ENCODE measurements around the gene TIMM8B.
"Not testable (repeated sequence)": the region's sequence is repeated elsewhere in the genome, so short reads cannot be mapped to it uniquely, and the experiment has no call there.

TIMM8B gene, protein sequence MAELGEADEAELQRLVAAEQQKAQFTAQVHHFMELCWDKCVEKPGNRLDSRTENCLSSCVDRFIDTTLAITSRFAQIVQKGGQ

DNA sequence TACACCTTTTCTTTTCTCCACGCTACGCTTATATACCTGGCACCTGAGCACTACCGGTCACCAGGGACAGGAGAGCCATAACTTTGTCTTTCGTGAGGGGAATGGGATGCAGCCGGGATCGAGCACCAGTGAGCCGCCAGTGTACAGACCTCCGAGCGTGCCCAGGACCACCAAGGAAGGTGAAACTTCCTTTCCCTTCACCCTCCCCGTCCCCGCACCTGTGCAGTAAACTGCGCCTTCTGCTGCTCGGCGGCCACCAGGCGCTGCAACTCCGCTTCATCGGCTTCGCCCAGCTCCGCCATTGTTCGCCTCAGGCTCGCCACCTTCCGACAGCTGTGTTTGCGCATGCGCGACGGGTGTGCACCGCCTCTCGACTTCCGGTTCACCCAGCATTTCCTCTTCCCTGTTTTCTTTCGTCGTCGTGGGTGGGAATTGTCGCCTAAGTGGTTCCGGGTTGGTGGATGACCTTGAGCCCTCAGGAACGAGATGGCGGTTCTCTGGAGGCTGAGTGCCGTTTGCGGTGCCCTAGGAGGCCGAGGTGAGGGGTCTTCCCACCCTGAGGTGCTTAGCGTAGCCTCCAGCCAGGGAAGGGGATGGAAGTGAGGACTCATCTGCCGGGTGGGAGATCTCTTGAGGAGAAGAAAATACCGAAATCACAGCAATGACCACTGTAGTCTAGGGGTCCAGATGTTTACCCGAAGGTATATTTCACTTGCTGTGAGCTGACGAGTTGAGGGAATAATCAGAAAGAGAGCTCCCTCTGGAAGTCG is at the start of gene TIMM8B, which contains the start of gene SDHD:
Gene TIMM8B (minus strand): TSS at position 335 of the 770 bp plus-strand sequence. CDS start 33 bp downstream, at position 302.
Gene SDHD (plus strand): TSS at position 452 of the 770 bp plus-strand sequence. CDS start 35 bp downstream, at position 487.
- DNase-seq = peak; percentile 59 to 97 (median 93)

GRCh38 chr11:112134473-112134872 is 47.9 kb upstream of the TIMM8B start:
- no peak for DNase-seq

- DNase-seq = no peak
These were observed 46.2 kb upstream of the TIMM8B start for GRCh38 chr11:112132737-112133136.

DNA sequence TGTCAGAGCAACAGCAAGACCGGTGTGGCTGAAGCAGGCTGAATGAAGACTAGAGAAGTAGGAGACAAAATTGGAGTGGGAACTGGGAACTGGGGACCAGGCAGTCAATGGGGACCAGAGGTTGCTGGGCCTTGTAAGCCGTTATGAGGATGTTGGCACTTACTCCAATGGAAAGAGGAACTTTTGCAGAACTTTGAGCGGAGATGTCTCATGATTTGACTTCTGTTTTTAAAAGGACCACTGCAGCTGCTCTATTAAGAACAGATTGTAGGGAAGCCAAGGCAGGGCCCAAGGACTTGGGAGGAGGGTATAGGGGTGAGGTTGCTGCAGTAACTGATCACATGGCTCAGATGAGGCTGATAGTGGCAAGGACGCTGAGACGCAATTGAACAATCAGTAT is 43.1 kb upstream of the TIMM8B start:
- peak in 12 of 58 donors; percentile 5 to 58 (median 13) for DNase-seq

GRCh38 chr11:112128483-112129121 is 42.0 kb upstream of the TIMM8B start:
- peak in 22 of 58 donors; percentile 4 to 71 (median 20) for DNase-seq

DNA sequence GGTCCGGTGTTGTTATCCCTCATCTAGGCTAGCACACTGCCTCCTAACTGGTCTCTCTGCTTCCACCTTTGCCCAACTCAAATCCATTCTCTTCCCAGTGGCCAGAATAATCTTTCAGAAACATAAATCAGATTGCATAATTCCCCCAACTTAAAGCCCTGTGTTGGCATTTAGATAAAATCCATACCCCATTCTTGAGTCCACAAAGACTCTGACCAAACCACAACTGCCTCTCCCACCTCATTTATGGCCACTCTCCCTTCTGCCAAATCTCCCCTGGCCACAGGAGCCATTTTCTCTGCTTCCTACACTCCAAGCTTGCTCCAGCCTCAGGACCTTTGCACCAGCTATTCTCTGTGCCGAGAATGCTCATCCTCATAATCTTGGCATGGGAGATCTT is 40.5 kb upstream of the TIMM8B start:
- DNase-seq = no peak

GRCh38 chr11:112123129-112123528 is 36.6 kb upstream of the TIMM8B start:
- no peak for DNase-seq

DNA sequence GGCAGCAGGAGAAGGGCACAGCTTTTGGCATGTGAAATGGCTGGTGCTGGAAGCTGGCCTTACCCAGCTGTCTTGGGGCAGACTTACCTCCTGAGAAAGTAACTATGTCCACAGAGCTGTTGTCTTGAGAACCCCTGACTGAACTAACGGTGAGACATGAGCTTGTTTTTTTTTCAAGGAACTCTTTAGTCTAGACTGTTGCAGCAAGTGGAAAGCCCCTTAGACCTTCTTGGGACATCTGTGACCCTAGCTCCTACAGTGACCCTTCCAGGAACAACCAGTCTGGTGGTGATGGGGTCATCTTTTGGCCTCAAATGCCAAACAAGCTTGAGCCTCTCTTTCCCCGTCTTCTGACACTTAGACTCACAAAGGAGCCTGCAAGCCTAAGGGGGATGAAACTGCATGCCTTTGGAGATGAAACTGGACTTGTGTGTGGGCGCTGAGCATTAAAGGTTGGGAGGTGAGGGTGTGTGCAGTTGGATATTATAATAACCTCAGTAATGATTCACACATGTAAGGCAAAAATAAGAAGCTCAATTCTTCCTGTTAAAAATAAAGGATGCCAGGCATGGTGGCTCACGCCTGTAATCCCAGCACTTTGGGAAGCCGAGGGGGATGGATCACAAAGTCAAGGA is 35.5 kb upstream of the TIMM8B start:
- no peak for DNase-seq

GRCh38 chr11:112118176-112118575 is 31.6 kb upstream of the TIMM8B start:
- DNase-seq = no peak

GRCh38 chr11:112115386-112115785 is 28.8 kb upstream of the TIMM8B start:
- no peak for DNase-seq

- DNase-seq = no peak
These were observed 27.9 kb upstream of the TIMM8B start for GRCh38 chr11:112114460-112114859.

- DNase-seq = peak in 2 of 58 donors; percentile 3 to 56
These were observed 27.2 kb upstream of the TIMM8B start for GRCh38 chr11:112113539-112114457.

DNA sequence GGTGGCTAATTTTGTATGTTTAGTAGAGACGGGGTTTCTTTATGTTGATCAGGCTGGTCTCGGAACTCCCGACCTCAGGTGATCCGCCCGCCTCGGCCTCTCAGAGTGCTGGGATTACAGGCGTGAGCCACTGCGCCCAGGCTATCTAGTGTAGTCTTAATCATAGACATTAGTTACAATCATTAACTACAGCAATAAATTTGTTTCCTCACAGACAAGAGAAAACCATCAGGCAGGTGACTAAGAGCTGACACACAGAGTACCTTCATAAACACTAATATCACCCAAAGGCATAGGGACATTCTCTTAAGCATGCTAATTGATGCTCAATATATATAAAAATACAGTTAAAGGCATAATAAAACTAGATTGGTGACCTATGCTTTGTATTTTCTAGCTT is 19.5 kb upstream of the TIMM8B start:
- DNase-seq = no peak

- DNase-seq = no peak
These were observed 16.9 kb upstream of the TIMM8B start for GRCh38 chr11:112103446-112103845.

- DNase-seq = no peak
These were observed 13.9 kb upstream of the TIMM8B start for GRCh38 chr11:112100462-112100861.

DNA sequence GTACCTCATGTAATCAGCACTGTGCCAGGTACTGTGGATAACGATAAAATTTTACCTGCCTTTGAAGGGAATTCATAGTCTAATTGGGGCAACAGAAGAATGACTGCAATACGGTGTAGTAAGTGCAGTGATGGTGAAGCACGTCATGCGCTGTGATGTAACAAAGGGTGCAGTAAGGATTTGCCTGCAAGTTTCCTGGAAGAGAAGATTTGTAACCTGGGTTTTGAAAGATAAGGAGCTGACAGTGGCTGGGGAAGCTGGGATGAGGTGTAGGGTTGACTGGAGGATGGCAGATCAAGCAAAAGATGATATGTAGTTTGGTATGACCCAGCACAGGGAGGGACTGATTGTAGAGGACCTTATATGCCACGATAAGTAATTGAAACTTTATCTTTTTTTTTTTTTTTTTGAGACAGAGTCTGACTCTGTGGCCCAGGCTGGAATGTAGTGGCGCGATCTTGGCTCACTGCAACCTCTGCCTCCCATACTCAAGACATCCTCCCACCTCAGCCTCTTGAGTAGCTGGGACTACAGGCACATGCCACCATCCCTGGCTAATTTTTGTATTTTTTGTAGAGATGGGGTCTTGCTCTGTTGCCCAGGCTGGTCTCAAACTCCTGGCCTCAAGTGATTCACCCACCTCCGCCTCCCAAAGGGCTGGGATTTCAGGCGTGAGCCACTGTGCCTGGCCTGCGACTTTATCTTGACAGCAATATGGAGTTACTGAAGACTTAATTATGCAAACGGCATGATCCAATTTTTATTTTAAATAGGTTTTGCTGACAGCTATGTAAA is 11.4 kb upstream of the TIMM8B start:
- no peak for DNase-seq

- no peak for DNase-seq
These were observed 9.6 kb upstream of the TIMM8B start for GRCh38 chr11:112096194-112096593.

DNA sequence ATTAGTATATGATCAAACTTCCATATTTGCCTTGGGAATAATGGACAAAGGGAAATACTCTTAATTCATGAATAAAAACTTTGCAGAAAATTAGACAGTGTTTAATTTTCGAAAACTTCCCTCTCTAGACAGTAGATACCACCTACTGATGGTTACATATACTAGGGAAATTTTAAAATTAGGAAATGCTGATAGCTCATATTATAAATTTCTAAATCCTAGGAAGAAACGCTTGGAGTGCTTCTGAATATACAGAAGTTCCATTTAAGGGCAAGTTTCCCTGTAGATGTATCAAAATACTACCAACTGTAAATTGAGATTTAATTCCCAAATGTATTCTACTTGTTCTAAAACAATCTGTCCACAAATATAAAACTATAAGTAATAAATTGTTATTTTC is 8.7 kb upstream of the TIMM8B start:
- not testable (repeated sequence) for DNase-seq

DNA sequence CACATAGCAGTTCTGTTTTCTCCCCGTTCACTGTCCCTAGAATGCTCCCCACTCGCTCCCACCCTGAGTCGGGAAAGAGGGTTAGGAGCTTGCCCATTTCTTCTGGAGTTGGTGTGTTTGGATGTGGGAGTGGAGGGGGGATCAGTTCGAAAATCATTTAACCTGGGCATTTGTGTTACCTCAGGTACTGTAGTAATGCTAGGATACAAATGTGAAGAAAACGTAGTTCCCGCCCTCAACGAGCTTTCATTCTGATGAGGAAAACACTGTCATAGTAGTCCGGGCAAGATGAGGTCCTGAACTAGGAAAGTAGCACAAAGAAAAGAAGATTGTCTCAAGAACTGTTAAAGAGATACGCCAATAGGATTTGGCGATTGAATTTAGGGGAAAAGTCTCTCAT is 656 bp upstream of the TIMM8B start:
- no peak for DNase-seq

GRCh38 chr11:112085822-112086421 is 634 bp downstream of the TIMM8B start:
- DNase-seq = peak in 14 of 58 donors; percentile 7 to 49 (median 26)

All from anterior cingulate cortex (tissue), 58 donors.